Skin epidermis (tissue), 12 donors: ENCODE measurements around the gene POLR1E.
"Not testable (repeated sequence)": the region's sequence is repeated elsewhere in the genome, so short reads cannot be mapped to it uniquely, and the experiment has no call there.

Experiments
- H3K27ac ChIP-seq, 21 experiments: fragments of 200-600 bp; sonication (generic) in 11 of 21; one replicate each; pipeline ENCODE4 v1.5.0; 2020; ENCODE audit warnings: mild to moderate bottlenecking in 3 of 21, inconsistent platforms in 2 of 21, moderate library complexity in 2 of 21
- H3K4me3 ChIP-seq, 7 experiments: fragments of 200-600 bp; sonication (generic) in 2 of 7; one replicate each; pipeline ENCODE4 v1.5.0; 2020; ENCODE audit warnings: inconsistent platforms in 2 of 7, mild to moderate bottlenecking in 2 of 7, moderate library complexity in 1 of 7

POLR1E gene

GRCh38 chr9:37464006-37464405, 21.7 kb upstream of the POLR1E start:
- H3K4me3 ChIP-seq, result peak overlapping the region; percentile 76 to 98 (median 93)
- H3K27ac ChIP-seq, result peak overlapping the region in 19 of 21 experiments; percentile 83 to 98 (median 94)

- peak overlapping the region; percentile 50 to 98 (median 94) for H3K27ac ChIP-seq
- H3K4me3 ChIP-seq, result peak overlapping the region; percentile 76 to 98 (median 93)
Observed at GRCh38 chr9:37464426-37465248, 21.1 kb upstream of the POLR1E start.

GRCh38 chr9:37465249-37466036, 20.3 kb upstream of the POLR1E start, which contains the start of gene ZBTB5:
ZBTB5 (minus strand) TSS chr9:37465450; CDS start chr9:37442551, 22,899 bp downstream.
- Histone ChIP-seq H3K27ac (peak within 1 kb of the TSS; percentile 50 to 98 (median 94)), H3K4me3 (peak within 1 kb of the TSS; percentile 76 to 98 (median 93))

GRCh38 chr9:37466037-37466709, 19.6 kb upstream of the POLR1E start:
- peak overlapping the region; percentile 29 to 98 (median 93) for H3K27ac ChIP-seq
- H3K4me3 ChIP-seq, result peak overlapping the region; percentile 76 to 98 (median 93)

GRCh38 chr9:37467530-37467929, 18.2 kb upstream of the POLR1E start:
- H3K4me3 ChIP-seq, H3K27ac ChIP-seq: not testable (repeated sequence)

GRCh38 chr9:37468620-37469019, 17.1 kb upstream of the POLR1E start:
- H3K27ac ChIP-seq, result no peak overlapping the region
- H3K4me3 ChIP-seq, result no peak overlapping the region

- Histone ChIP-seq H3K4me3 (peak overlapping the region in 3 of 7 experiments; percentile 9 to 14 (median 14)), H3K27ac (peak overlapping the region in 17 of 21 experiments; percentile 1 to 79 (median 69))
Observed at GRCh38 chr9:37471942-37472684, 13.6 kb upstream of the POLR1E start.

GRCh38 chr9:37473982-37474381, 11.8 kb upstream of the POLR1E start:
- H3K27ac ChIP-seq, result not testable (repeated sequence)

GRCh38 chr9:37474438-37474837, 11.3 kb upstream of the POLR1E start:
- H3K4me3 ChIP-seq, result no peak overlapping the region
- H3K27ac ChIP-seq, result no peak overlapping the region

More at GRCh38 chr9:37473982-37474381, 11.8 kb upstream of the POLR1E start:
- H3K4me3 ChIP-seq, result not testable (repeated sequence)

- no peak overlapping the region for H3K27ac ChIP-seq
- H3K4me3 ChIP-seq, result no peak overlapping the region
Observed at GRCh38 chr9:37476930-37477329, 8.8 kb upstream of the POLR1E start.

- H3K27ac ChIP-seq, H3K4me3 ChIP-seq: not testable (repeated sequence)
Observed at GRCh38 chr9:37477443-37477842, 8.3 kb upstream of the POLR1E start.

- H3K27ac ChIP-seq, H3K4me3 ChIP-seq: not testable (repeated sequence)
Observed at GRCh38 chr9:37477987-37478619, 7.6 kb upstream of the POLR1E start.

- Histone ChIP-seq H3K27ac (no peak overlapping the region), H3K4me3 (no peak overlapping the region)
Observed at GRCh38 chr9:37480759-37481158, 5.0 kb upstream of the POLR1E start.

- H3K4me3 ChIP-seq, result peak overlapping the region; percentile 52 to 84 (median 76)
- peak overlapping the region in 20 of 21 experiments; percentile 28 to 95 (median 82) for H3K27ac ChIP-seq
Observed at GRCh38 chr9:37486256-37486615, 488 bp downstream of the POLR1E start.

- Histone ChIP-seq H3K27ac (peak overlapping the region in 18 of 21 experiments; percentile 28 to 95 (median 84)), H3K4me3 (peak overlapping the region; percentile 52 to 84 (median 76))
Observed at GRCh38 chr9:37486616-37487548, 1.1 kb downstream of the POLR1E start.

- no peak overlapping the region for H3K27ac ChIP-seq
- no peak overlapping the region for H3K4me3 ChIP-seq
Observed at GRCh38 chr9:37491939-37492338, 6.2 kb downstream of the POLR1E start.

GRCh38 chr9:37495571-37495970, 9.8 kb downstream of the POLR1E start:
- Histone ChIP-seq H3K27ac (no peak overlapping the region), H3K4me3 (no peak overlapping the region)

GRCh38 chr9:37496020-37496419, 10.3 kb downstream of the POLR1E start:
- H3K27ac ChIP-seq, result no peak overlapping the region
- H3K4me3 ChIP-seq, result no peak overlapping the region
